ENCODE measurements around the gene RAD50.
"Not testable (repeated sequence)": the region's sequence is repeated elsewhere in the genome, so short reads cannot be mapped to it uniquely, and the experiment has no call there.

RAD50 gene

GRCh38 chr5:132540149-132540548 lies 16.6 kb upstream of the RAD50 start:
- no peak for TF ChIP-seq JUND (IDR thresholded peaks at IDR 0.05; ENCODE audit: low read depth)
- DNase-seq (ENCODE audit: low read depth in 1 of 2, low spot score in 1 of 2): no peak
- in situ Hi-C loops (cut with HindIII; ENCODE audit: low pct_unique_long_range_greater_than_20kb, low sequenced_read_pairs): no loop called here

DNA sequence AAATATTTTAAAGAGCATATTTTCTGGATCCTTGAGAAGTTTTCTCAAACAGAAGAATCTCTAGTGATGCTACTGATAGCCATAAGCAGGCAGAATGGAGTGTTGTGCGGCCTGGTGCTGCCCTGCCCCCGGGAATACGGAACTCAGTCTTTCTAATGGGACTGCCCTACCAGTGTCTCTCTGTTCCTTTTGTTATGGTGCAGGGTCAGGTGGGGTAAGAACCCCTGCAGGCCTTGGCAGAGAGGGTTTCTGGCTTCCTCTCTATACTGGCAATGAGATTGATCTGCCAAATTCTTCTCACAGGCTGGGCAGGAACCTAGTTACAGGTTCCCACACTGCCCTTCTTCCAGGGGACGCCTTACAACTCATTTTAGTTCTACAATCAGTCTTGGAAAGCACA lies 16.0 kb upstream of the RAD50 start:
- DNase-seq (ENCODE audit: low read depth in 1 of 2, low spot score in 1 of 2): no peak
- TF ChIP-seq JUND (IDR thresholded peaks at IDR 0.05; ENCODE audit: low read depth): no peak
- in situ Hi-C loops (cut with HindIII; ENCODE audit: low pct_unique_long_range_greater_than_20kb, low sequenced_read_pairs): no loop called here

DNA sequence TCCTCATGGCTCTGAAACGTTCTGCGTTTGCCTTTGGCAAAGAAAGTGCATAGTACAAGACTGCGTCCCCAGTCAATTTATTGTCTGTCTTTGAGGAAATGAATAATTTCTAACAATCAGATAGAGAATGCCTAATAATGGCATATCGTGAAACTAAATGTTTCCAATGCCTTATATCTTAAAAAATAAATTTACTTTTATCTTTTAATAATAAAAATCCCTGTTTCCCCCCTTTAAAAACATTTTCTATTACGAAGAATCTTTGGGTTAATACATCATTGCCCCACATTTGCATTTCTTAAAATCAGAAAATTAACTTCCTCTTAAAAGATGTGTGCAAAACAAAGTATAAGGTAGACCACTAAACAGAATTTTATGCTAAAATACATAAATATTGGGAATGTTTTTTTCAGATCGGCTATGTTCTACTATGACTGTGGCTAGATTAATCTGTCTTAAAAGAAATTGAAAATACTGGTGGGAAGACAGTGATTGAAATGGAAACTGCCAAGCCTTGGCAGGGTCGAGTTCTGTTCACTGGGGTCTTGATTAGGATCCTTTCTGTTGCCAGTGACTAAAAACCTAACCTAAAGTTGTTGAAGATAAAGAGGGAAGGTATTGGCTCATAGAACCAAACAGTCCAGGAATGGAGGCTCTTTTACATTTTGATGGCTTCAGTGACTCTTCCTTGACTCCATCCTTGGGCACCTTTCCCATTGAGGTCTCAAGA lies 13.1 kb upstream of the RAD50 start, which contains the start of gene IL5:
Gene IL5 (minus strand): TSS at position 51 of the 730 bp plus-strand sequence. CDS start 44 bp downstream, at position 7.
- DNase-seq (ENCODE audit: low read depth in 1 of 2, low spot score in 1 of 2): no peak
- TF ChIP-seq JUND (IDR thresholded peaks at IDR 0.05; ENCODE audit: low read depth): no peak
- in situ Hi-C loops (cut with HindIII; ENCODE audit: low pct_unique_long_range_greater_than_20kb, low sequenced_read_pairs): no loop called here

DNA sequence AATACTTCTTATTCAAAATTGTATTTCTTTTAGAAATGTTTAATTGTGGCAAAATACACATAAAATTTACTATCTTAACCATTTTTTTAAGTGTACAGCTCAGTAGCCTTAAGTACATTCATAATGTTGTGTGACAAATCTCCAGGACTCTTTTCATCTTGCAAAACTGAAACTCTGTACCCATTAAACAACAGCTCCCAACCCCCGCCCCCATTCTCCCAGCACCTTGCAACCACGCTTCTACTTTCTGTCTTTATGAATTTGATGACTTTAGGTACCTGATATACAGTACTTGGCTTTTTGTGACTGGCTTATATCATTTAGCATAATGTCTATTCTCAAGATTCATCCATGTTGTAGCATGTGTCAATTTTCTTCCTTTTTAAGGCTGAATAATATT lies 10.7 kb upstream of the RAD50 start:
- no peak for TF ChIP-seq JUND (IDR thresholded peaks at IDR 0.05; ENCODE audit: low read depth)
- DNase-seq (ENCODE audit: low read depth in 1 of 2, low spot score in 1 of 2): no peak
- in situ Hi-C loops (cut with HindIII; ENCODE audit: low pct_unique_long_range_greater_than_20kb, low sequenced_read_pairs): no loop called here

GRCh38 chr5:132547269-132547668 lies 9.5 kb upstream of the RAD50 start:
- no peak for DNase-seq (ENCODE audit: low read depth in 1 of 2, low spot score in 1 of 2)
- in situ Hi-C loops (cut with HindIII; ENCODE audit: low pct_unique_long_range_greater_than_20kb, low sequenced_read_pairs): no loop called here
- TF ChIP-seq JUND (IDR thresholded peaks at IDR 0.05; ENCODE audit: low read depth): no peak

GRCh38 chr5:132548834-132549233 lies 7.9 kb upstream of the RAD50 start:
- DNase-seq (ENCODE audit: low read depth in 1 of 2, low spot score in 1 of 2); in situ Hi-C loops (cut with HindIII; ENCODE audit: low pct_unique_long_range_greater_than_20kb, low sequenced_read_pairs): not testable (repeated sequence)

DNA sequence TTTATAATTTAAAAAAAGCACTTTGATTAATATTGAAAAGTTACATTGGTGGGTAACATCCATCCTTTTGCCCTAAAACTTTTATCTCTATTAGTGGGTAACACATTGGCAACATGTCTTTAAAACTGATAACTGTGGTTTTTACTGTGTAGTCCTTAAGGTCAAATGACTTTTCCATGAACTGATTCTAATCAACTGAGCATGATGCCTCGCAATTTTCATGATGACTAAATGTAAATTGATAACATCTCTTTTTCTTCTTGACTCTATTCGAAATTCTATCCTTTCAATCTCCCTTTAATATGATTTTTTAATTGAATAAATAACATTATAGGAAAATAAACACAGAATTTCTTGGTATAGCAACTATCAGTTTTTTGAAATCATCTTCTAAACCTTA lies 7.2 kb upstream of the RAD50 start:
- no peak for TF ChIP-seq JUND (IDR thresholded peaks at IDR 0.05; ENCODE audit: low read depth)
- no peak for DNase-seq (ENCODE audit: low read depth in 1 of 2, low spot score in 1 of 2)
- in situ Hi-C loops (cut with HindIII; ENCODE audit: low pct_unique_long_range_greater_than_20kb, low sequenced_read_pairs): no loop called here

- in situ Hi-C loops (cut with HindIII; ENCODE audit: low pct_unique_long_range_greater_than_20kb, low sequenced_read_pairs): no loop called here
- no peak for DNase-seq (ENCODE audit: low read depth in 1 of 2, low spot score in 1 of 2)
- TF ChIP-seq JUND (IDR thresholded peaks at IDR 0.05; ENCODE audit: low read depth): no peak
Observed at GRCh38 chr5:132556153-132556762, 519 bp upstream of the RAD50 start.

GRCh38 chr5:132557478-132558172 lies 848 bp downstream of the RAD50 start:
- no peak for TF ChIP-seq JUND (IDR thresholded peaks at IDR 0.05; ENCODE audit: low read depth)
- peak in 1 of 2 experiments; percentile 39 for DNase-seq (ENCODE audit: low read depth in 1 of 2, low spot score in 1 of 2)

DNA sequence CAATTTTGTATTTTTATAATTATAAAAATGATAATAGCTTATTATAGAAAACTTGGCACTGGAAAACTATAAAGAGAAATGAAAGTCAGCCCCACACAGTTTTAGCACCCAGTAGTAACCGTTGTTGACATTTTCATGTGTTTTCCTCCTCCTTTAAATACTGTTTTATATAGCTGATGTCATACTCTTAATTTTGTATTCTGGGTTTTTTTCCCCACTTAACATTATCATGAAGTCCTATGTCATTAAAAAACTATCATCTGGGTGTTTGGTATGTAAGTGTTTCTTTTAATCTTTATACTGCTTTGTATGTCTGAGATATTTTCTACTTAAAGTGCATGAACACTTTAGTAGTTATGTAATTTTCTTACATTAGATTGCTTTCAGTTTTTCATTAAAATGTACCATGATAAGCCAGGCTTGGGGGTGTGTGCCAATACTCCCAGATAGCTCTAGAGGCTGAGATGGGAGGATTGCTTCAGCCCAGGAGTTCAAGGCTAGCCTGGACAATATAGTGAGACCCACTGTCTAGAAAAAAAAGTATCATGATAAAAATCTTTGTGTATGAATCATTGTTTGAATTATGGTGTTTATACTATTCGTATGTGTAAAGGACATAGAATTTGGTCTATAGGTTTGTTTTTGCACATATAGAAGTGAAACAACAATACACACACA lies 2.7 kb downstream of the RAD50 start:
- in situ Hi-C loops (cut with HindIII; ENCODE audit: low pct_unique_long_range_greater_than_20kb, low sequenced_read_pairs): no loop called here
- no peak for TF ChIP-seq JUND (IDR thresholded peaks at IDR 0.05; ENCODE audit: low read depth)
- DNase-seq (ENCODE audit: low read depth in 1 of 2, low spot score in 1 of 2): no peak

More at GRCh38 chr5:132557478-132558172, 848 bp downstream of the RAD50 start:
- in situ Hi-C loops (cut with HindIII; ENCODE audit: low pct_unique_long_range_greater_than_20kb, low sequenced_read_pairs): no loop called here

GRCh38 chr5:132561601-132562000 lies 4.8 kb downstream of the RAD50 start:
- no peak for TF ChIP-seq JUND (IDR thresholded peaks at IDR 0.05; ENCODE audit: low read depth)
- in situ Hi-C loops (cut with HindIII; ENCODE audit: low pct_unique_long_range_greater_than_20kb, low sequenced_read_pairs): no loop called here
- DNase-seq (ENCODE audit: low read depth in 1 of 2, low spot score in 1 of 2): no peak

DNA sequence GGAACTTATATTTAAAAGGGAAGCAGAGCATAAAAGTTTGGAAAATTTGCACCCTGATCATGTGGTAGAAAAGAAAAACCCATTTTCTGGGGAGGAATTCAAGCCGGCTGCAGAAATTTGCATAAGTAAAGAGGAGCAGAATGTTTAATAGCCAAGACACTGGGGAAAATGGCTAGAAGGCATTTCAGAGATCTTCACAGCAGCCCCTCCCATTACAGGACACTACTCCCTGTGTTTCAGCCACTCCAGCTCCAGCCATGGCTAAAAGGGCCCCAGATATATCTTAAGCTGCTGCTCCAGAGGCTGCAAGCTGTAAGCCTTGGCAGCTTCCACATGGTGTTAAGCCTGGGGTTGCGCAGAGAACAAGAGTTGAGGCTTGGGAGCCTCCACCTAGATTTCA lies 7.8 kb downstream of the RAD50 start:
- in situ Hi-C loops (cut with HindIII; ENCODE audit: low pct_unique_long_range_greater_than_20kb, low sequenced_read_pairs); DNase-seq (ENCODE audit: low read depth in 1 of 2, low spot score in 1 of 2): not testable (repeated sequence)

DNA sequence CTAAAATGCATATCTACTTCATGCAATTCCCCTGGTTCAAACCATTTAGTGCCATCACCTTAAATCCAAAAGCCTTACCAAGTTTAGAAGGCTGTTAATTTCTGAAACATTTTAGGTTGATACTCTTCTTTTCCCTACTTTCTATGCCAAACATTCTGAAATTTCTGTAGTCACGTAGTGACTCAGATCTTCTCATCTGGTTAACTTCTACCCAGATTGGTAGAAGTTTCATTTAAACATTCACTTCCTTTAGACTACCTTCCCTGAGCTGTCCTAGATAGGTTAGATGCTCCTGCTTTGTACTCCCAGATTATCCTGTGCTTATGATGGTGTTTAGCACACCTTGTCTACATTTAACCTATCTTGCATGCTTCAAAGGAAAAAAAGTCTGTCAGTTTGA lies 9.9 kb downstream of the RAD50 start:
- no peak for DNase-seq (ENCODE audit: low read depth in 1 of 2, low spot score in 1 of 2)
- in situ Hi-C loops (cut with HindIII; ENCODE audit: low pct_unique_long_range_greater_than_20kb, low sequenced_read_pairs): no loop called here
- TF ChIP-seq JUND (IDR thresholded peaks at IDR 0.05; ENCODE audit: low read depth): no peak

Measured in T47D (cell line).